ENCODE data around the gene DOP1B. TPM values are rescaled to one million over a fixed set of nuclear protein-coding genes. Genes with fewer than 3 reads are reported as not detected.
A peak's percentile ranks its signal among the peaks of the same experiment; 100 is the strongest.

Gene DOP1B
- total and polyA plus RNA-seq, 11 donors: 5.1 to 26.5 (median 14.7) TPM

- 72 to 78% (median 76%) methylated on average over 17 of the region's 17 CpGs for WGBS, 4 donors
- ATAC-seq (peak in 1 of 4 donors; percentile 22), DNase-seq (no peak)
- no peaks in the 10 kb centered on the region for H3K36me3 ChIP-seq
- H3K9me3 ChIP-seq: peaks cover 0 to 6% (median 0%) of the 10 kb centered on the region in 12 donors
- peaks cover 0 to 8% (median 1%) of the 10 kb centered on the region in 12 donors for H3K4me1 ChIP-seq
- no peak for TF ChIP-seq POLR2A (IDR thresholded peaks at IDR 0.05)
- TF ChIP-seq CTCF (IDR thresholded peaks at IDR 0.05): no peak
- peak overlapping the region in 1 of 12 donors; percentile 57 for H3K27ac ChIP-seq
- intact Hi-C loops (cut with DNase I): loop anchor here in 8 of 10 donors (2.0 to 10.0 kb wide), 6 partner anchors 42 to 1422 kb away; partner anchors contain the start of genes SETD4 (in 5 of the 8) and CBR1 (in 2 of the 8)
- H3K27me3 ChIP-seq: no peaks in the 10 kb centered on the region
- H3K4me3 ChIP-seq: peak overlapping the region in 1 of 12 donors; percentile 60
Observed at GRCh38 chr21:36113647-36114428, 42.8 kb upstream of the DOP1B start.

- no peak overlapping the region for H3K27ac ChIP-seq
- DNase-seq (no peak), ATAC-seq (no peak)
- no peaks in the 10 kb centered on the region for H3K36me3 ChIP-seq
- peaks cover 0 to 8% (median 1%) of the 10 kb centered on the region in 12 donors for H3K4me1 ChIP-seq
- no peak overlapping the region for H3K4me3 ChIP-seq
- no peaks in the 10 kb centered on the region for H3K27me3 ChIP-seq
- H3K9me3 ChIP-seq: peaks cover 0 to 6% (median 0%) of the 10 kb centered on the region in 12 donors
- WGBS, 4 donors: 92 to 95% (median 93%) methylated on average over 6 of the region's 6 CpGs
- intact Hi-C loops (cut with DNase I): loop anchor here in 2 of 10 donors (10.0 kb wide), 1 partner anchor 50 kb away; the partner anchor contains the start of gene SETD4 (in 2 of the 2)
- no peak for TF ChIP-seq POLR2A (IDR thresholded peaks at IDR 0.05)
- TF ChIP-seq CTCF (IDR thresholded peaks at IDR 0.05): no peak
Observed at GRCh38 chr21:36115138-36115730, 41.4 kb upstream of the DOP1B start.

GRCh38 chr21:36117286-36117741 is 39.3 kb upstream of the DOP1B start:
- H3K4me1 ChIP-seq: peaks cover 0 to 15% (median 3%) of the 10 kb centered on the region in 12 donors

More at GRCh38 chr21:36117286-36117741, 39.3 kb upstream of the DOP1B start:
- no peak for DNase-seq
- H3K9me3 ChIP-seq: peaks cover 0 to 6% (median 0%) of the 10 kb centered on the region in 12 donors
- intact Hi-C loops (cut with DNase I): loop anchor here in 2 of 10 donors (10.0 kb wide), 1 partner anchor 53 kb away; the partner anchor contains the start of gene SETD4 (in 2 of the 2)
- TF ChIP-seq POLR2A (IDR thresholded peaks at IDR 0.05) (no peak), CTCF (IDR thresholded peaks at IDR 0.05) (no peak)
- ATAC-seq: no peak
- H3K27ac ChIP-seq: no peak overlapping the region
- H3K27me3 ChIP-seq: no peaks in the 10 kb centered on the region
- WGBS, 4 donors: 84 to 94% (median 85%) methylated on average over 2 of the region's 2 CpGs
- H3K4me3 ChIP-seq: no peak overlapping the region
- no peaks in the 10 kb centered on the region for H3K36me3 ChIP-seq

Measured in heart left ventricle (tissue), 16 donors.